Transverse colon (tissue), 4 donors: ENCODE data around the gene DLG5. TPM values are rescaled to one million over a fixed set of nuclear protein-coding genes. Genes with fewer than 3 reads are reported as not detected.

Experiments used
- DNase-seq: peaks from one replicate; pipeline ENCODE4 v3.0.0-alpha.2; 2019
- H3K27ac ChIP-seq, 4 donors: fragments of 200-600 bp; sonication (generic); 2 replicates each; pipeline ENCODE4 v1.5.1; 2016 to 2018; ENCODE audit warnings: inconsistent platforms in 4 of 4
- H3K27me3 ChIP-seq: fragments of 200-600 bp; sonication (generic); 2 replicates; pipeline ENCODE4 v1.5.1; 2017; ENCODE audit warnings: inconsistent platforms
- H3K36me3 ChIP-seq, 4 donors: fragments of 200-600 bp; sonication (generic); 2 replicates each; pipeline ENCODE4 v1.5.1; 2017 to 2019; ENCODE audit warnings: inconsistent platforms in 4 of 4
- H3K4me1 ChIP-seq, 4 donors: fragments of 200-600 bp; sonication (generic); 2 replicates each; pipeline ENCODE4 v1.5.1; 2017 to 2020; ENCODE audit warnings: inconsistent platforms in 4 of 4
- H3K4me3 ChIP-seq, 4 donors: fragments of 200-600 bp; sonication (generic); 1 replicate in 1 of 4; 2 replicates in 3 of 4; pipeline versions ENCODE4 v1.5.1 to v1.6.1; 2017 to 2019; ENCODE audit warnings: inconsistent platforms in 4 of 4
- H3K9me3 ChIP-seq, 2 donors: fragments of 200-600 bp; sonication (generic); 2 replicates each; pipeline ENCODE4 v1.5.1; 2017 to 2019; ENCODE audit warnings: inconsistent platforms in 2 of 2
- CTCF ChIP-seq, 5 experiments: fragments of 200-600 bp in 3 of 5; fragments of 450-650 bp in 2 of 5; sonication (generic) in 3 of 5; IDR thresholded peaks; 1 replicate in 2 of 5; 2 replicates in 3 of 5; pipeline ENCODE4 v1.5.1; 2016 to 2017; ENCODE audit warnings: antibody characterized with exemption in 5 of 5, inconsistent platforms in 3 of 5, mild to moderate bottlenecking in 2 of 5, moderate library complexity in 1 of 5
- EP300 ChIP-seq: sonication (generic); formaldehyde crosslinking; IDR thresholded peaks from one replicate; pipeline ENCODE4 v1.6.1; 2017; ENCODE audit warnings: antibody characterized with exemption, low read depth
- POLR2A ChIP-seq: fragments of 450-650 bp; IDR thresholded peaks from one replicate; pipeline ENCODE4 v1.6.1; 2016; ENCODE audit warnings: antibody characterized with exemption, mild to moderate bottlenecking, moderate library complexity
- POLR2AphosphoS5 ChIP-seq, 3 donors: sonication (generic); formaldehyde crosslinking; IDR thresholded peaks; one replicate each; pipeline ENCODE4 v1.6.1; 2016; ENCODE audit warnings: antibody characterized with exemption in 3 of 3
- whole genome bisulfite sequencing, 2 donors: methylation state at CpG; one replicate each; pipeline ENCODE4 v1.1.5; 2018; ENCODE audit warnings: low coverage in 1 of 2; 5-methylcytosine and 5-hydroxymethylcytosine counted together
- in situ Hi-C, 4 donors: fragments of 200-750 bp; cut with MboI; loops; one replicate each; pipeline versions ENCODE4 v1.15.0 to v1.15.1; 2017; ENCODE audit warnings: low sequenced_read_pairs in 3 of 4, low pct_ligation_motif_present in 1 of 4, low pct_unique_long_range_greater_than_20kb in 1 of 4
- intact Hi-C: fragments of 100-400 bp; cut with DNase I; formaldehyde crosslinking; loops from one replicate; pipeline ENCODE4 v1.15.1; 2023; ENCODE audit warnings: low total_unique reads
- total RNA-seq, 4 donors: library from RNA; depleted of rRNA; stranded (reverse); fragments of >200 nt; gene quantifications; one replicate each; pipeline ENCODE4 v1.1.0, GENCODE V29; 2016

DLG5 gene
- total RNA-seq, 4 donors from 2014 or later, result 31.4 to 90.1 (median 44.6) TPM

- Histone ChIP-seq H3K27ac (peak overlapping the region; percentile 81 to 90 (median 84)), H3K4me3 (peak overlapping the region in 3 of 4 donors; percentile 60 to 85 (median 83)), H3K27me3 (peaks cover 8% of the 10 kb centered on the region), H3K4me1 (peaks cover 10 to 33% (median 22%) of the 10 kb centered on the region in 4 donors), H3K9me3 (no peaks in the 10 kb centered on the region), H3K36me3 (no peaks in the 10 kb centered on the region)
- in situ Hi-C loops, result no loop called here
- TF ChIP-seq CTCF (IDR thresholded peaks at IDR 0.05), result no peak
- intact Hi-C loops, result loop anchor here (5.0 to 10.0 kb wide), 2 partner anchors 47 to 80 kb away; no protein-coding TSS in a partner anchor
- 20 to 29% methylated on average over 2 to 20 of the region's 20 CpGs for WGBS, 2 donors
- no peak for DNase-seq
Measured at GRCh38 chr10:77927402-77928246, 1.1 kb upstream of the DLG5 start.

GRCh38 chr10:77925795-77926565 is 575 bp downstream of the DLG5 start:
- WGBS, 2 donors, result 1% methylated on average over 33 of the region's 73 CpGs; no CpG with 5 or more reads in 1 of the 2 donors
- in situ Hi-C loops (no loop called here), intact Hi-C loops (loop anchor here (5.0 to 10.0 kb wide), 2 partner anchors 49 to 79 kb away; no protein-coding TSS in a partner anchor)
- H3K27me3 ChIP-seq, result peaks cover 8% of the 10 kb centered on the region
- peak; percentile 65 for DNase-seq
- H3K9me3 ChIP-seq, result no peaks in the 10 kb centered on the region
- H3K36me3 ChIP-seq, result no peaks in the 10 kb centered on the region
- peak overlapping the region; percentile 60 to 85 (median 80) for H3K4me3 ChIP-seq
- H3K27ac ChIP-seq, result peak overlapping the region; percentile 81 to 90 (median 84)
- TF ChIP-seq CTCF (IDR thresholded peaks at IDR 0.05) (peak in 2 of 5 experiments; percentile 13 to 17), POLR2A (no peak)
- peaks cover 10 to 35% (median 22%) of the 10 kb centered on the region in 4 donors for H3K4me1 ChIP-seq

- peaks cover 10 to 40% (median 22%) of the 10 kb centered on the region in 4 donors for H3K4me1 ChIP-seq
- in situ Hi-C loops, result no loop called here
- no peaks in the 10 kb centered on the region for H3K9me3 ChIP-seq
- no peaks in the 10 kb centered on the region for H3K36me3 ChIP-seq
- TF ChIP-seq CTCF (IDR thresholded peaks at IDR 0.05), result no peak
- no peak for TF ChIP-seq POLR2A
- no peak for TF ChIP-seq EP300
- TF ChIP-seq POLR2AphosphoS5 (IDR thresholded peaks at IDR 0.05), result peak in 2 of 3 donors; percentile 7 to 28
- 18 to 50% methylated on average over 2 to 7 of the region's 7 CpGs for WGBS, 2 donors
- peak overlapping the region; percentile 81 to 90 (median 84) for H3K27ac ChIP-seq
- intact Hi-C loops, result loop anchor here (5.0 to 10.0 kb wide), 2 partner anchors 49 to 78 kb away; no protein-coding TSS in a partner anchor
- no peak for DNase-seq
- H3K4me3 ChIP-seq, result peak overlapping the region; percentile 60 to 85 (median 80)
- peaks cover 8% of the 10 kb centered on the region for H3K27me3 ChIP-seq
Measured at GRCh38 chr10:77925410-77925794, 1.2 kb downstream of the DLG5 start.

- peaks cover 4% of the 10 kb centered on the region for H3K27me3 ChIP-seq
- H3K27ac ChIP-seq, result no peak overlapping the region
- no peak for DNase-seq
- no peaks in the 10 kb centered on the region for H3K9me3 ChIP-seq
- 81 to 100% methylated on average over 1 to 8 of the region's 8 CpGs for WGBS, 2 donors
- in situ Hi-C loops, result no loop called here
- H3K4me3 ChIP-seq, result no peak overlapping the region
- H3K36me3 ChIP-seq, result no peaks in the 10 kb centered on the region
- TF ChIP-seq CTCF (IDR thresholded peaks at IDR 0.05) (no peak), EP300 (no peak), POLR2A (no peak), POLR2AphosphoS5 (IDR thresholded peaks at IDR 0.05) (no peak)
- peaks cover 10 to 43% (median 22%) of the 10 kb centered on the region in 4 donors for H3K4me1 ChIP-seq
- intact Hi-C loops, result loop anchor here (10.0 kb wide), 1 partner anchor 52 kb away; no protein-coding TSS in a partner anchor
Measured at GRCh38 chr10:77922566-77923179, 3.9 kb downstream of the DLG5 start.
